ENCODE results near the gene EPHB2.
"Not testable (repeated sequence)": the region's sequence is repeated elsewhere in the genome, so short reads cannot be mapped to it uniquely, and the experiment has no call there.

DNA sequence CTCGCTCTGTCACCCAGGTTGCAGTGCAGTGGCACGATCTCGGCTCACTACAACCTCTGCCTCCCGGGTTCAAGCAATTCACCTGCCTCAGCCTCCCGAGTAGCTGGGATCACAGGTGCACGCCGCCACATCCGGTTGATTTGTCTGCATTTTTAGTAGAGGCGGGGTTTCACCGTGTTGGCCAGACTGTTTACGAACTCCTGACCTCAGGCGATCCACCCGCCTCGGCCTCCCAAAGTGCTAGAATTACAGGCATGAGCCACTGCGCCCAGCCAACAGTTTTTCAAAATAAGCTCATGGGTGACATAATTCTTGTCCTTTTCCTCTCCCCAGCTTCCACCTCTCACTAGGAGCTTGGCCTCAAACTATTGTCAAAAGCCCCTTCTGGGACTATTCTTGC is 34.5 kb upstream of the EPHB2 start:
- TF ChIP-seq POLR2A (IDR thresholded peaks at IDR 0.05; ENCODE audit: low read depth, low read length); CTCF (IDR thresholded peaks at IDR 0.05; ENCODE audit: extremely low read depth in 1 of 2, insufficient read depth in 1 of 2, low read depth in 1 of 2, low read length in 2 of 2); MYC (IDR thresholded peaks at IDR 0.05; ENCODE audit: low read depth, low read length); POLR2AphosphoS5 (IDR thresholded peaks at IDR 0.05; ENCODE audit: insufficient read depth, low read depth, low read length); EZH2 (IDR thresholded peaks at IDR 0.05; ENCODE audit: borderline replicate concordance, low read depth, low read length, severe bottlenecking): not testable (repeated sequence)
